GM12878 (cell line): ENCODE measurements around the gene PPM1A. TPM values are rescaled to one million over a fixed set of nuclear protein-coding genes. Genes with fewer than 3 reads are reported as not detected.

Experiments used
- CBFB ChIP-seq: IDR thresholded peaks from 2 replicates; pipeline ENCODE4 v1.6.1; 2016; ENCODE audit warnings: antibody characterized with exemption, low read depth
- E2F8 ChIP-seq: fragments of 450-650 bp; IDR thresholded peaks from 2 replicates; pipeline ENCODE4 v1.6.1; 2018; ENCODE audit warnings: mild to moderate bottlenecking, low read depth, moderate library complexity; ENCODE audit not compliant: partially characterized antibody
- FOS ChIP-seq: IDR thresholded peaks from 3 replicates; pipeline ENCODE4 v1.6.1; 2011; ENCODE audit warnings: borderline replicate concordance; ENCODE audit not compliant: insufficient read length; ENCODE audit errors: extremely low read depth
- MYB ChIP-seq: fragments of 150-350 bp; IDR thresholded peaks from 2 replicates; pipeline ENCODE4 v1.6.1; 2014; ENCODE audit warnings: mild to moderate bottlenecking, low read depth, low read length, borderline replicate concordance
- NKRF ChIP-seq: fragments of 450-650 bp; conservative IDR thresholded peaks from 2 replicates; pipeline ENCODE4 v1.6.1; 2017; ENCODE audit warnings: mild to moderate bottlenecking, moderate library complexity
- NR2C2 ChIP-seq: IDR thresholded peaks from 2 replicates; pipeline ENCODE4 v1.6.1; 2011; ENCODE audit warnings: borderline replicate concordance, low read depth; ENCODE audit not compliant: control insufficient read depth, insufficient read length
- RAD51 ChIP-seq: fragments of 450-650 bp; IDR thresholded peaks from 2 replicates; pipeline ENCODE4 v1.6.1; 2016; ENCODE audit warnings: moderate library complexity, mild to moderate bottlenecking, inconsistent platforms
- SIN3A ChIP-seq: IDR thresholded peaks from 2 replicates; pipeline ENCODE4 v1.6.1; 2012; ENCODE audit warnings: low read depth, low read length, improper control_type of control experiment
- SIX5 ChIP-seq: IDR thresholded peaks from 2 replicates; pipeline ENCODE4 v1.6.1; 2011; ENCODE audit warnings: mild to moderate bottlenecking, low read depth, low read length, moderate library complexity; ENCODE audit not compliant: severe bottlenecking
- SP1 ChIP-seq: IDR thresholded peaks from one replicate; pipeline ENCODE4 v1.6.1; 2011; ENCODE audit warnings: low read depth, low read length
- SUZ12 ChIP-seq: fragments of 200-600 bp; sonication (generic); IDR thresholded peaks from one replicate; pipeline ENCODE4 v1.6.1; 2018; ENCODE audit warnings: antibody characterized with exemption, mild to moderate bottlenecking; ENCODE audit not compliant: unreplicated experiment
- WRNIP1 ChIP-seq: IDR thresholded peaks from 2 replicates; pipeline ENCODE4 v1.6.1; 2011; ENCODE audit warnings: low read depth, low read length, improper control_type of control experiment, borderline replicate concordance
- ZBTB4 ChIP-seq: fragments of 450-650 bp; formaldehyde crosslinking; IDR thresholded peaks from 2 replicates; pipeline ENCODE4 v1.4.0; 2022; ENCODE audit warnings: mild to moderate bottlenecking, moderate library complexity
- ZNF687 ChIP-seq: fragments of 450-650 bp; IDR thresholded peaks from 2 replicates; pipeline ENCODE4 v1.6.1; 2017; ENCODE audit warnings: mild to moderate bottlenecking, moderate library complexity
- polyA plus RNA-seq, 11 experiments: library from polyadenylated mRNA; depleted of rRNA in 4 of 11; unstranded in 6 of 11; stranded (reverse) in 5 of 11; fragments of >200 nt; fragmentation: Nextera tagmentation in 4 of 11; fragmentation: Illumina TruSeq in 1 of 11; extraction: Ambion mirVana in 4 of 11; extraction: Trizol in 1 of 11; gene quantifications; 1 replicate in 1 of 11; 2 replicates in 10 of 11; pipeline versions ENCODE4 v1.2.1 to v1.2.3, GENCODE V29; 2011 to 2016; ENCODE audit warnings: inconsistent platforms in 2 of 11, missing spikeins in 2 of 11, low read depth in 1 of 11
- total RNA-seq, 4 experiments: library from RNA; depleted of rRNA in 3 of 4; stranded (reverse); fragments of >200 nt in 3 of 4; fragmentation: Illumina TruSeq in 1 of 4; extraction: Trizol in 1 of 4; gene quantifications; 2 replicates each; pipeline versions ENCODE4 v1.2.1 to v1.2.3, GENCODE V29; 2013 to 2021

PPM1A gene
- total and polyA plus RNA-seq, 10 of the 15 experiments (the other 5 are each of a cell fraction or from before 2014, with no cell fraction given) = 16.8 to 124 (median 47.0) TPM

GRCh38 chr14:60331201-60332045, 82.4 kb downstream of the PPM1A start (continued):
- peak; percentile 49 for TF ChIP-seq E2F8
- TF ChIP-seq SUZ12 = no peak
- TF ChIP-seq NKRF = no peak
- no peak for TF ChIP-seq SIX5
- no peak for TF ChIP-seq MYB
- peak; percentile 33; the same call in 1 of the 2 replicates for TF ChIP-seq CBFB
- no peak for TF ChIP-seq SP1
- TF ChIP-seq ZNF687 = peak; percentile 68
- TF ChIP-seq NR2C2 = no peak
- TF ChIP-seq SIN3A = 0 out of 2 replicates have a peak, but pooled peaks have one; percentile 48
- no peak for TF ChIP-seq RAD51
- no peak for TF ChIP-seq WRNIP1
- TF ChIP-seq FOS = no peak
- TF ChIP-seq ZBTB4 (CRISPR knock-in tag) = no peak
